ENCODE results near the gene TMC5.

TMC5 gene

GRCh38 chr16:19499481-19499880 is 81.8 kb downstream of the TMC5 start:
- Histone ChIP-seq H3K9ac (ENCODE audit: low read length) (no peak overlapping the region), H3K4me2 (ENCODE audit: low read length, poor library complexity, severe bottlenecking) (no peak overlapping the region), H3K18ac (ENCODE audit: low read depth in 1 of 2, low read length in 2 of 2) (no peak overlapping the region), H2AK5ac (ENCODE audit: low read length, severe bottlenecking) (no peak overlapping the region), H3K79me1 (replicated peaks; ENCODE audit: low read length, poor library complexity, severe bottlenecking) (peaks cover 4% of the 10 kb centered on the region), H3K23ac (ENCODE audit: low read length in 2 of 2) (no peak overlapping the region), H2BK120ac (ENCODE audit: low read depth, low read length) (no peak overlapping the region), H3K27ac (ENCODE audit: low read length, poor library complexity, severe bottlenecking) (no peak overlapping the region), H2AFZ (ENCODE audit: low read depth, low read length) (no peak overlapping the region), H3K4ac (ENCODE audit: low read depth in 1 of 2, low read length in 2 of 2) (no peak overlapping the region), H3K36me3 (ENCODE audit: control insufficient read depth in 1 of 2, insufficient read depth in 2 of 2, low read depth in 1 of 2, low read length in 2 of 2) (peaks cover 28 to 50% of the 10 kb centered on the region in 2 experiments), H4K8ac (ENCODE audit: low read length) (no peak overlapping the region), H3K27me3 (ENCODE audit: control insufficient read depth in 1 of 2, insufficient read depth in 1 of 2, low read length in 2 of 2) (no peaks in the 10 kb centered on the region), H2BK5ac (ENCODE audit: low read depth, low read length, poor library complexity, severe bottlenecking) (no peak overlapping the region), H3K9me3 (ENCODE audit: control insufficient read depth, low read length) (no peaks in the 10 kb centered on the region), H2BK12ac (ENCODE audit: low read length in 2 of 2) (no peak overlapping the region), H3K4me3 (ENCODE audit: insufficient read depth in 1 of 2, low read depth in 1 of 2, low read length in 2 of 2) (no peak overlapping the region), H3K14ac (ENCODE audit: low read length in 2 of 2) (no peak overlapping the region), H2BK15ac (ENCODE audit: low read depth, poor library complexity, severe bottlenecking) (no peak overlapping the region), H3K4me1 (ENCODE audit: control insufficient read depth, insufficient read depth, low read depth, low read length) (no peaks in the 10 kb centered on the region), H4K91ac (ENCODE audit: low read length) (no peak overlapping the region)
- no CpG with 5 or more reads among the region's 3 CpGs for WGBS
- no peak for DNase-seq

- DNase-seq: peak; percentile 72
- Histone ChIP-seq H3K4me2 (ENCODE audit: low read length, poor library complexity, severe bottlenecking) (no peak overlapping the region), H3K4me3 (ENCODE audit: insufficient read depth in 1 of 2, low read depth in 1 of 2, low read length in 2 of 2) (no peak overlapping the region), H2AK5ac (ENCODE audit: low read length, severe bottlenecking) (no peak overlapping the region), H3K27ac (ENCODE audit: low read length, poor library complexity, severe bottlenecking) (no peak overlapping the region), H4K8ac (ENCODE audit: low read length) (no peak overlapping the region), H3K4ac (ENCODE audit: low read depth in 1 of 2, low read length in 2 of 2) (no peak overlapping the region), H3K23ac (ENCODE audit: low read length in 2 of 2) (no peak overlapping the region), H3K4me1 (ENCODE audit: control insufficient read depth, insufficient read depth, low read depth, low read length) (no peaks in the 10 kb centered on the region), H3K18ac (ENCODE audit: low read depth in 1 of 2, low read length in 2 of 2) (no peak overlapping the region), H3K79me1 (replicated peaks; ENCODE audit: low read length, poor library complexity, severe bottlenecking) (peaks cover 7% of the 10 kb centered on the region), H2BK120ac (ENCODE audit: low read depth, low read length) (no peak overlapping the region), H2BK5ac (ENCODE audit: low read depth, low read length, poor library complexity, severe bottlenecking) (no peak overlapping the region), H3K9ac (ENCODE audit: low read length) (no peak overlapping the region), H3K36me3 (ENCODE audit: control insufficient read depth in 1 of 2, insufficient read depth in 2 of 2, low read depth in 1 of 2, low read length in 2 of 2) (peaks cover 34 to 75% of the 10 kb centered on the region in 2 experiments), H2AFZ (ENCODE audit: low read depth, low read length) (no peak overlapping the region), H4K91ac (ENCODE audit: low read length) (no peak overlapping the region), H3K14ac (ENCODE audit: low read length in 2 of 2) (no peak overlapping the region), H2BK15ac (ENCODE audit: low read depth, poor library complexity, severe bottlenecking) (no peak overlapping the region), H3K9me3 (ENCODE audit: control insufficient read depth, low read length) (no peaks in the 10 kb centered on the region), H3K27me3 (ENCODE audit: control insufficient read depth in 1 of 2, insufficient read depth in 1 of 2, low read length in 2 of 2) (no peaks in the 10 kb centered on the region), H2BK12ac (ENCODE audit: low read length in 2 of 2) (no peak overlapping the region)
- 100% methylated on average over 2 of the region's 3 CpGs for WGBS
Observed at GRCh38 chr16:19502395-19503131, 84.9 kb downstream of the TMC5 start.

- DNase-seq: no peak
- Histone ChIP-seq H3K14ac (ENCODE audit: low read length in 2 of 2) (no peak overlapping the region), H3K23ac (ENCODE audit: low read length in 2 of 2) (no peak overlapping the region), H3K9me3 (ENCODE audit: control insufficient read depth, low read length) (no peaks in the 10 kb centered on the region), H3K4ac (ENCODE audit: low read depth in 1 of 2, low read length in 2 of 2) (no peak overlapping the region), H3K18ac (ENCODE audit: low read depth in 1 of 2, low read length in 2 of 2) (no peak overlapping the region), H3K27ac (ENCODE audit: low read length, poor library complexity, severe bottlenecking) (no peak overlapping the region), H2BK5ac (ENCODE audit: low read depth, low read length, poor library complexity, severe bottlenecking) (no peak overlapping the region), H3K27me3 (ENCODE audit: control insufficient read depth in 1 of 2, insufficient read depth in 1 of 2, low read length in 2 of 2) (no peaks in the 10 kb centered on the region), H2BK15ac (ENCODE audit: low read depth, poor library complexity, severe bottlenecking) (no peak overlapping the region), H3K4me1 (ENCODE audit: control insufficient read depth, insufficient read depth, low read depth, low read length) (no peaks in the 10 kb centered on the region), H4K8ac (ENCODE audit: low read length) (no peak overlapping the region), H4K91ac (ENCODE audit: low read length) (no peak overlapping the region), H3K36me3 (ENCODE audit: control insufficient read depth in 1 of 2, insufficient read depth in 2 of 2, low read depth in 1 of 2, low read length in 2 of 2) (peaks cover 34 to 82% of the 10 kb centered on the region in 2 experiments), H3K79me1 (replicated peaks; ENCODE audit: low read length, poor library complexity, severe bottlenecking) (peaks cover 13% of the 10 kb centered on the region), H2BK12ac (ENCODE audit: low read length in 2 of 2) (no peak overlapping the region), H2AK5ac (ENCODE audit: low read length, severe bottlenecking) (no peak overlapping the region), H3K4me2 (ENCODE audit: low read length, poor library complexity, severe bottlenecking) (peak overlapping the region; percentile 5), H2AFZ (ENCODE audit: low read depth, low read length) (no peak overlapping the region), H3K4me3 (ENCODE audit: insufficient read depth in 1 of 2, low read depth in 1 of 2, low read length in 2 of 2) (no peak overlapping the region), H3K9ac (ENCODE audit: low read length) (no peak overlapping the region), H2BK120ac (ENCODE audit: low read depth, low read length) (no peak overlapping the region)
- 98% methylated on average over 4 of the region's 5 CpGs for WGBS
Observed at GRCh38 chr16:19503461-19504075, 85.9 kb downstream of the TMC5 start.

GRCh38 chr16:19505600-19506303 is 88.1 kb downstream of the TMC5 start:
- Histone ChIP-seq H2BK120ac (ENCODE audit: low read depth, low read length) (no peak overlapping the region), H3K4me3 (ENCODE audit: insufficient read depth in 1 of 2, low read depth in 1 of 2, low read length in 2 of 2) (no peak overlapping the region), H3K79me1 (replicated peaks; ENCODE audit: low read length, poor library complexity, severe bottlenecking) (peaks cover 15% of the 10 kb centered on the region), H3K4me1 (ENCODE audit: control insufficient read depth, insufficient read depth, low read depth, low read length) (no peaks in the 10 kb centered on the region), H2AK5ac (ENCODE audit: low read length, severe bottlenecking) (no peak overlapping the region), H2BK12ac (ENCODE audit: low read length in 2 of 2) (no peak overlapping the region), H3K27ac (ENCODE audit: low read length, poor library complexity, severe bottlenecking) (no peak overlapping the region), H3K14ac (ENCODE audit: low read length in 2 of 2) (no peak overlapping the region), H3K4ac (ENCODE audit: low read depth in 1 of 2, low read length in 2 of 2) (no peak overlapping the region), H2BK15ac (ENCODE audit: low read depth, poor library complexity, severe bottlenecking) (no peak overlapping the region), H3K23ac (ENCODE audit: low read length in 2 of 2) (no peak overlapping the region), H3K18ac (ENCODE audit: low read depth in 1 of 2, low read length in 2 of 2) (no peak overlapping the region), H3K36me3 (ENCODE audit: control insufficient read depth in 1 of 2, insufficient read depth in 2 of 2, low read depth in 1 of 2, low read length in 2 of 2) (peaks cover 29 to 90% of the 10 kb centered on the region in 2 experiments), H4K91ac (ENCODE audit: low read length) (no peak overlapping the region), H4K8ac (ENCODE audit: low read length) (no peak overlapping the region), H3K9ac (ENCODE audit: low read length) (no peak overlapping the region), H3K9me3 (ENCODE audit: control insufficient read depth, low read length) (no peaks in the 10 kb centered on the region), H2AFZ (ENCODE audit: low read depth, low read length) (no peak overlapping the region), H3K4me2 (ENCODE audit: low read length, poor library complexity, severe bottlenecking) (no peak overlapping the region), H3K27me3 (ENCODE audit: control insufficient read depth in 1 of 2, insufficient read depth in 1 of 2, low read length in 2 of 2) (no peaks in the 10 kb centered on the region), H2BK5ac (ENCODE audit: low read depth, low read length, poor library complexity, severe bottlenecking) (no peak overlapping the region)
- DNase-seq: no peak
- WGBS: 100% methylated on average over 4 of the region's 5 CpGs

Measured in mesenchymal stem cell (in vitro differentiated cells and primary cell).